PC-3 (cell line): ENCODE measurements around the gene ZNF687.

Experiments
- CTCF ChIP-seq: fragments of 300-600 bp; sonication (generic); conservative IDR thresholded peaks from 2 replicates; pipeline ENCODE4 v1.5.1; 2017; ENCODE audit warnings: antibody characterized with exemption, low read depth, mild to moderate bottlenecking, low read length
- EZH2 ChIP-seq: fragments of 300-600 bp; sonication (generic); IDR thresholded peaks from one replicate; pipeline ENCODE4 v1.6.1; 2017; ENCODE audit warnings: antibody characterized with exemption, mild to moderate bottlenecking, low read length; ENCODE audit not compliant: unreplicated experiment

GRCh38 chr1:151312826-151313225 is 30.7 kb downstream of the ZNF687 start:
- TF ChIP-seq CTCF (no peak), EZH2 (no peak)
